B cell (primary cell): Measurements from ENCODE around the gene ZNF23.

Experiments used
- CTCF ChIP-seq: fragments of 200-600 bp; IDR thresholded peaks from one replicate; pipeline ENCODE4 v1.8.0; 2022; ENCODE audit warnings: antibody characterized with exemption, mild to moderate bottlenecking
- EZH2 ChIP-seq: IDR thresholded peaks from 2 replicates; pipeline ENCODE4 v1.6.1; 2012; ENCODE audit warnings: borderline replicate concordance, low read depth, mild to moderate bottlenecking, moderate library complexity, low read length; ENCODE audit not compliant: insufficient read depth, poor library complexity, severe bottlenecking

GRCh38 chr16:71406316-71406715 lies 55.7 kb downstream of the ZNF23 start:
- TF ChIP-seq EZH2 (no peak), CTCF (no peak)
